Activated naive CD4-positive, alpha-beta T cell treated with anti-CD3 and anti-CD28 coated beads, Interleukin-2, amount 50 U/mL, for 72 hours (primary cell): ENCODE measurements around the gene CCDC74B. TPM values are rescaled to one million over a fixed set of nuclear protein-coding genes. Genes with fewer than 3 reads are reported as not detected.
"Not testable (repeated sequence)": the region's sequence is repeated elsewhere in the genome, so short reads cannot be mapped to it uniquely, and the experiment has no call there.

Experiments
- ATAC-seq, 2 donors: fragments of 150-1000 bp; cut with Tn5 transposase; 2 replicates each; pipeline ENCODE4 v1.10.0; 2021; ENCODE audit warnings: mild to moderate bottlenecking in 2 of 2, moderate library complexity in 2 of 2
- DNase-seq, 2 donors: peaks; one replicate each; pipeline ENCODE4 v3.0.0; 2021 to 2022; ENCODE audit warnings: low spot score in 2 of 2
- H3K27ac Mint-ChIP-seq, 2 donors: one replicate each; pipeline ENCODE4 v1.8.0; 2022; ENCODE audit warnings: mild to moderate bottlenecking in 2 of 2, mixed read lengths in 2 of 2
- H3K36me3 Mint-ChIP-seq, 2 donors: one replicate each; pipeline ENCODE4 v1.8.0; 2022; ENCODE audit warnings: mixed read lengths in 2 of 2
- H3K9me3 Mint-ChIP-seq, 2 donors: one replicate each; pipeline ENCODE4 v1.8.0; 2022; ENCODE audit warnings: mixed read lengths in 2 of 2
- total RNA-seq, 2 donors: library from RNA; stranded (reverse); gene quantifications; one replicate each; pipeline ENCODE4 v1.2.3, GENCODE V29; 2022

Gene CCDC74B
- total RNA-seq: 1 to 10 TPM; 1.7 to 2.8 TPM

- H3K27ac Mint-ChIP-seq: peak within 1 kb of the TSS in 1 of 2 donors; percentile 39
- peak; percentile 85 to 93 for ATAC-seq
- H3K9me3 Mint-ChIP-seq: not testable (repeated sequence)
These were observed at the start of gene CCDC74B for GRCh38 chr2:130145006-130145414. CCDC74B (minus strand) TSS chr2:130145112; CDS start chr2:130144996, 116 bp downstream.

GRCh38 chr2:130193824-130194223, 48.9 kb upstream of the CCDC74B start:
- not testable (repeated sequence) for DNase-seq, H3K9me3 Mint-ChIP-seq, H3K36me3 Mint-ChIP-seq, H3K27ac Mint-ChIP-seq, ATAC-seq

More at GRCh38 chr2:130145006-130145414, at the start of gene CCDC74B:
- not testable (repeated sequence) for H3K36me3 Mint-ChIP-seq
- peak; percentile 58 to 70 for DNase-seq

- not testable (repeated sequence) for ATAC-seq, H3K36me3 Mint-ChIP-seq, DNase-seq
These were observed 47.5 kb upstream of the CCDC74B start for GRCh38 chr2:130192451-130192850.

GRCh38 chr2:130191319-130191718, 46.4 kb upstream of the CCDC74B start:
- H3K36me3 Mint-ChIP-seq, ATAC-seq, H3K9me3 Mint-ChIP-seq, DNase-seq, H3K27ac Mint-ChIP-seq: not testable (repeated sequence)

More at GRCh38 chr2:130192451-130192850, 47.5 kb upstream of the CCDC74B start:
- not testable (repeated sequence) for H3K27ac Mint-ChIP-seq, H3K9me3 Mint-ChIP-seq

GRCh38 chr2:130190237-130190636, 45.3 kb upstream of the CCDC74B start:
- Mint-ChIP-seq H3K36me3 (no peaks in the 10 kb centered on the region), H3K9me3 (no peaks in the 10 kb centered on the region), H3K27ac (no peak overlapping the region)
- no peak for ATAC-seq
- DNase-seq: no peak

- H3K9me3 Mint-ChIP-seq, DNase-seq, H3K36me3 Mint-ChIP-seq, ATAC-seq: not testable (repeated sequence)
- H3K27ac Mint-ChIP-seq: peak overlapping the region in 1 of 2 donors; percentile 86
These were observed 44.0 kb upstream of the CCDC74B start for GRCh38 chr2:130188958-130189357.

GRCh38 chr2:130187859-130188792, 43.2 kb upstream of the CCDC74B start:
- H3K27ac Mint-ChIP-seq: peak overlapping the region in 1 of 2 donors; percentile 86
- H3K36me3 Mint-ChIP-seq: peaks cover 5 to 11% of the 10 kb centered on the region in 2 donors
- peak in 1 of 2 donors; percentile 21 for ATAC-seq
- not testable (repeated sequence) for H3K9me3 Mint-ChIP-seq, DNase-seq

- Mint-ChIP-seq H3K27ac (peak overlapping the region in 1 of 2 donors; percentile 50), H3K9me3 (no peaks in the 10 kb centered on the region), H3K36me3 (peaks cover 5 to 11% of the 10 kb centered on the region in 2 donors)
- no peak for ATAC-seq
- DNase-seq: no peak
These were observed 42.4 kb upstream of the CCDC74B start for GRCh38 chr2:130187268-130187667.

- Mint-ChIP-seq H3K27ac (peak overlapping the region; percentile 44 to 93), H3K9me3 (no peaks in the 10 kb centered on the region), H3K36me3 (peaks cover 5 to 11% of the 10 kb centered on the region in 2 donors)
- ATAC-seq (no peak), DNase-seq (no peak)
These were observed 41.5 kb upstream of the CCDC74B start for GRCh38 chr2:130186391-130186790.

GRCh38 chr2:130185896-130186295, 41.0 kb upstream of the CCDC74B start:
- Mint-ChIP-seq H3K9me3 (no peaks in the 10 kb centered on the region), H3K36me3 (peaks cover 9 to 14% of the 10 kb centered on the region in 2 donors), H3K27ac (peak overlapping the region; percentile 92 to 93)
- no peak for DNase-seq
- ATAC-seq: no peak

- ATAC-seq: no peak
- no peak for DNase-seq
- no peaks in the 10 kb centered on the region for H3K9me3 Mint-ChIP-seq
- H3K36me3 Mint-ChIP-seq: peaks cover 12 to 18% of the 10 kb centered on the region in 2 donors
- H3K27ac Mint-ChIP-seq: peak overlapping the region; percentile 92 to 93
These were observed 40.5 kb upstream of the CCDC74B start for GRCh38 chr2:130185436-130185835.

GRCh38 chr2:130183512-130184373, 38.8 kb upstream of the CCDC74B start:
- ATAC-seq (no peak), DNase-seq (no peak)
- peaks cover 12 to 18% of the 10 kb centered on the region in 2 donors for H3K36me3 Mint-ChIP-seq
- H3K27ac Mint-ChIP-seq: peak overlapping the region; percentile 93 to 96
- no peaks in the 10 kb centered on the region for H3K9me3 Mint-ChIP-seq

- peak in 1 of 2 donors; percentile 43 for ATAC-seq
- H3K9me3 Mint-ChIP-seq, DNase-seq: not testable (repeated sequence)
- H3K36me3 Mint-ChIP-seq: peaks cover 12 to 19% of the 10 kb centered on the region in 2 donors
- peak overlapping the region; percentile 93 to 96 for H3K27ac Mint-ChIP-seq
These were observed 38.1 kb upstream of the CCDC74B start for GRCh38 chr2:130182826-130183511.

- Mint-ChIP-seq H3K27ac (peak within 1 kb of the TSS; percentile 97 to 98), H3K36me3 (peaks cover 12 to 22% of the 10 kb centered on the region in 2 donors)
- ATAC-seq: peak; percentile 87 to 91
- H3K9me3 Mint-ChIP-seq: not testable (repeated sequence)
- peak; percentile 93 to 94 for DNase-seq
These were observed 37.2 kb upstream of the CCDC74B start, which contains the start of gene MZT2B for GRCh38 chr2:130181880-130182682. MZT2B (plus strand) TSS chr2:130182262; CDS start chr2:130182283, 21 bp downstream.

GRCh38 chr2:130181325-130181879, 36.5 kb upstream of the CCDC74B start, which contains the start of gene SMPD4:
SMPD4 (minus strand) TSS chr2:130181602; CDS start chr2:130176592, 5,010 bp downstream.
- no peaks in the 10 kb centered on the region for H3K9me3 Mint-ChIP-seq
- ATAC-seq: peak; percentile 68 to 77
- peaks cover 12 to 22% of the 10 kb centered on the region in 2 donors for H3K36me3 Mint-ChIP-seq
- H3K27ac Mint-ChIP-seq: peak within 1 kb of the TSS; percentile 97 to 98
- DNase-seq: peak; percentile 94 to 98
